ENCODE measurements around the gene NDUFA12. TPM values are rescaled to one million over a fixed set of nuclear protein-coding genes. Genes with fewer than 3 reads are reported as not detected.

The NDUFA12 gene
- total RNA-seq, 1 donor from 2014 or later: 15.1 TPM

DNA sequence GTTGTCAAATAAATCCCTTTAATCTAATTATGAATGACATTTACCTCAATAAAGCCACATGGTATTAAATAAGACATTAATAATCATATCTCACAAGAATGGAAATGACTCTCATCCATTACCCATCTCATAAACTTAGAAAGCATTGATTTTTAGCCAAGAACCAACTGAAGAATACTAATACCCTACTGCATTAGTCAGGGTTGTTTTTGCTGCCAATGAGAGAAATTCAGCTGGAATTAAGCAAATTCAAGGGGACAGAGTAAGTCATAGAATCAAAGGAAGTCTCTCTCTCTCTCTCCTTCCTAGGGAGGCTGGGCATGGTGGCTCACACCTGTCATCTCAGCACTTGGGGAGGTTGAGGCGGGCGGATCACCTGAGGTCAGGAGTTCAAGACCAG is 41.6 kb downstream of the NDUFA12 start:
- TF ChIP-seq, protein P1, sequence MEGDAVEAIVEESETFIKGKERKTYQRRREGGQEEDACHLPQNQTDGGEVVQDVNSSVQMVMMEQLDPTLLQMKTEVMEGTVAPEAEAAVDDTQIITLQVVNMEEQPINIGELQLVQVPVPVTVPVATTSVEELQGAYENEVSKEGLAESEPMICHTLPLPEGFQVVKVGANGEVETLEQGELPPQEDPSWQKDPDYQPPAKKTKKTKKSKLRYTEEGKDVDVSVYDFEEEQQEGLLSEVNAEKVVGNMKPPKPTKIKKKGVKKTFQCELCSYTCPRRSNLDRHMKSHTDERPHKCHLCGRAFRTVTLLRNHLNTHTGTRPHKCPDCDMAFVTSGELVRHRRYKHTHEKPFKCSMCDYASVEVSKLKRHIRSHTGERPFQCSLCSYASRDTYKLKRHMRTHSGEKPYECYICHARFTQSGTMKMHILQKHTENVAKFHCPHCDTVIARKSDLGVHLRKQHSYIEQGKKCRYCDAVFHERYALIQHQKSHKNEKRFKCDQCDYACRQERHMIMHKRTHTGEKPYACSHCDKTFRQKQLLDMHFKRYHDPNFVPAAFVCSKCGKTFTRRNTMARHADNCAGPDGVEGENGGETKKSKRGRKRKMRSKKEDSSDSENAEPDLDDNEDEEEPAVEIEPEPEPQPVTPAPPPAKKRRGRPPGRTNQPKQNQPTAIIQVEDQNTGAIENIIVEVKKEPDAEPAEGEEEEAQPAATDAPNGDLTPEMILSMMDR (IDR thresholded peaks at IDR 0.05): no peak
- intact Hi-C loops (cut with DNase I): no loop called here

GRCh38 chr12:94961256-94961824 is 42.2 kb downstream of the NDUFA12 start:
- no peaks in the 10 kb centered on the region for H3K9me3 ChIP-seq

More for the DNA sequence above, 41.6 kb downstream of the NDUFA12 start:
- no peaks in the 10 kb centered on the region for H3K4me1 ChIP-seq
- no peak overlapping the region for H3K4me3 ChIP-seq
- no peaks in the 10 kb centered on the region for H3K36me3 ChIP-seq
- DNase-seq (ENCODE audit: low spot score in 2 of 2): no peak
- no peaks in the 10 kb centered on the region for H3K9me3 ChIP-seq
- no peak overlapping the region for H3K27ac ChIP-seq
- H3K27me3 ChIP-seq: no peaks in the 10 kb centered on the region

GRCh38 chr12:94957006-94957405 is 46.5 kb downstream of the NDUFA12 start:
- Histone ChIP-seq H3K9me3 (no peaks in the 10 kb centered on the region), H3K4me1 (no peaks in the 10 kb centered on the region), H3K27me3 (no peaks in the 10 kb centered on the region), H3K36me3 (no peaks in the 10 kb centered on the region), H3K27ac (no peak overlapping the region), H3K4me3 (no peak overlapping the region)
- no peak for DNase-seq (ENCODE audit: low spot score in 2 of 2)
- TF ChIP-seq, protein P1 (IDR thresholded peaks at IDR 0.05): no peak
- intact Hi-C loops (cut with DNase I): no loop called here

More at GRCh38 chr12:94961256-94961824, 42.2 kb downstream of the NDUFA12 start:
- Histone ChIP-seq H3K27me3 (no peaks in the 10 kb centered on the region), H3K27ac (no peak overlapping the region), H3K4me3 (no peak overlapping the region), H3K4me1 (no peaks in the 10 kb centered on the region), H3K36me3 (no peaks in the 10 kb centered on the region)
- no peak for DNase-seq (ENCODE audit: low spot score in 2 of 2)
- intact Hi-C loops (cut with DNase I): no loop called here
- TF ChIP-seq, protein P1 (IDR thresholded peaks at IDR 0.05): no peak

- H3K4me3 ChIP-seq: no peak overlapping the region
- no peaks in the 10 kb centered on the region for H3K4me1 ChIP-seq
- no peak overlapping the region for H3K27ac ChIP-seq
- no peaks in the 10 kb centered on the region for H3K36me3 ChIP-seq
- intact Hi-C loops (cut with DNase I): no loop called here
- no peaks in the 10 kb centered on the region for H3K27me3 ChIP-seq
- H3K9me3 ChIP-seq: no peaks in the 10 kb centered on the region
- no peak for DNase-seq (ENCODE audit: low spot score in 2 of 2)
- TF ChIP-seq, protein P1 (IDR thresholded peaks at IDR 0.05): no peak
Measured at GRCh38 chr12:94954948-94955592, 48.4 kb downstream of the NDUFA12 start.

- TF ChIP-seq, protein P1 (IDR thresholded peaks at IDR 0.05): no peak
- no peak for DNase-seq (ENCODE audit: low spot score in 2 of 2)
- no peaks in the 10 kb centered on the region for H3K9me3 ChIP-seq
- no peaks in the 10 kb centered on the region for H3K4me1 ChIP-seq
- H3K4me3 ChIP-seq: no peak overlapping the region
- no peaks in the 10 kb centered on the region for H3K27me3 ChIP-seq
- H3K27ac ChIP-seq: no peak overlapping the region
- no peaks in the 10 kb centered on the region for H3K36me3 ChIP-seq
- intact Hi-C loops (cut with DNase I): no loop called here
Measured at GRCh38 chr12:94954029-94954685, 49.3 kb downstream of the NDUFA12 start.
